ENCODE measurements around the gene CCDC63.
A peak's percentile ranks its signal among the peaks of the same experiment; 100 is the strongest.

CCDC63 gene

GRCh38 chr12:110920324-110920910 lies 73.6 kb downstream of the CCDC63 start, which contains the start of gene MYL2:
MYL2 (minus strand) TSS chr12:110920579; CDS start chr12:110920529, 50 bp downstream.
- no peak for DNase-seq (ENCODE audit: low read depth in 2 of 3, low spot score in 2 of 3)

GRCh38 chr12:110921262-110921661 lies 74.5 kb downstream of the CCDC63 start:
- DNase-seq (ENCODE audit: low read depth in 2 of 3, low spot score in 2 of 3): no peak

GRCh38 chr12:110922652-110923051 lies 75.9 kb downstream of the CCDC63 start:
- DNase-seq (ENCODE audit: low read depth in 2 of 3, low spot score in 2 of 3): no peak

- DNase-seq (ENCODE audit: low read depth in 2 of 3, low spot score in 2 of 3): no peak
These were observed 76.4 kb downstream of the CCDC63 start for GRCh38 chr12:110923192-110923591.

GRCh38 chr12:110923692-110924334 lies 77.0 kb downstream of the CCDC63 start:
- DNase-seq (ENCODE audit: low read depth in 2 of 3, low spot score in 2 of 3): no peak

GRCh38 chr12:110927546-110927945 lies 80.8 kb downstream of the CCDC63 start:
- no peak for DNase-seq (ENCODE audit: low read depth in 2 of 3, low spot score in 2 of 3)

- DNase-seq (ENCODE audit: low read depth in 2 of 3, low spot score in 2 of 3): no peak
These were observed 81.9 kb downstream of the CCDC63 start for GRCh38 chr12:110928700-110929099.

- DNase-seq (ENCODE audit: low read depth in 2 of 3, low spot score in 2 of 3): no peak
These were observed 83.0 kb downstream of the CCDC63 start for GRCh38 chr12:110929818-110930217.

GRCh38 chr12:110930348-110931314 lies 83.8 kb downstream of the CCDC63 start:
- DNase-seq (ENCODE audit: low read depth in 2 of 3, low spot score in 2 of 3): no peak

GRCh38 chr12:110931315-110931728 lies 84.5 kb downstream of the CCDC63 start:
- no peak for DNase-seq (ENCODE audit: low read depth in 2 of 3, low spot score in 2 of 3)

- DNase-seq (ENCODE audit: low read depth in 2 of 3, low spot score in 2 of 3): no peak
These were observed 85.3 kb downstream of the CCDC63 start for GRCh38 chr12:110932046-110932445.

- DNase-seq (ENCODE audit: low read depth in 2 of 3, low spot score in 2 of 3): no peak
These were observed 86.7 kb downstream of the CCDC63 start for GRCh38 chr12:110933326-110933974.

GRCh38 chr12:110934093-110934852 lies 87.5 kb downstream of the CCDC63 start:
- no peak for DNase-seq (ENCODE audit: low read depth in 2 of 3, low spot score in 2 of 3)

GRCh38 chr12:110935588-110935987 lies 88.8 kb downstream of the CCDC63 start:
- no peak for DNase-seq (ENCODE audit: low read depth in 2 of 3, low spot score in 2 of 3)

- no peak for DNase-seq (ENCODE audit: low read depth in 2 of 3, low spot score in 2 of 3)
These were observed 89.7 kb downstream of the CCDC63 start for GRCh38 chr12:110936367-110937103.

- peak; percentile 4 to 48 (median 36) for DNase-seq (ENCODE audit: low read depth in 2 of 3, low spot score in 2 of 3)
These were observed 90.4 kb downstream of the CCDC63 start for GRCh38 chr12:110937104-110937641.

- DNase-seq (ENCODE audit: low read depth in 2 of 3, low spot score in 2 of 3): no peak
These were observed 93.5 kb downstream of the CCDC63 start for GRCh38 chr12:110940296-110940695.

- DNase-seq (ENCODE audit: low read depth in 2 of 3, low spot score in 2 of 3): no peak
These were observed 94.1 kb downstream of the CCDC63 start for GRCh38 chr12:110940933-110941332.

GRCh38 chr12:110941391-110941790 lies 94.6 kb downstream of the CCDC63 start:
- DNase-seq (ENCODE audit: low read depth in 2 of 3, low spot score in 2 of 3): no peak

GRCh38 chr12:110943373-110943772 lies 96.6 kb downstream of the CCDC63 start:
- no peak for DNase-seq (ENCODE audit: low read depth in 2 of 3, low spot score in 2 of 3)
